ENCODE results near the gene ATG3.
A peak's percentile ranks its signal among the peaks of the same experiment; 100 is the strongest.

DNA sequence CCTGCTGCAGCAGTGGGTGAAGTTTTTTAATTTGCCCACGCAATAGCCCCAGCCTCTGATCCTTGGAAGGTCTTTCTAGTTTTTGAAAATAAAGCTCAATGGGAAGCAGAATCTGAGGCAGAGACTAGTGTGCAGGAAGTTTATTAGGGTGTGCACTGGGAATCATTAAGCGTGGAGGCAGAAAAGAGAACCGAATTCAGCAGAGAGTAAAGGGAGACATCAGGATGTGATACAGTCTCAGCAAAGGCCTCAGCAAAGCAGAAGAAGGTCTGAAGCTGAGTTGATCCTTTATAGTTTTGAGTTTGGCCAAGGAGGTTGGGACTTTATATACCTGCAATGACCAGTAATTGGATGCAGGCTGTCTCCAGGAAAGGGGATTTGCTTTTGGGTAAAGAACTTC lies 57.6 kb downstream of the ATG3 start:
- TF ChIP-seq POLR2A (IDR thresholded peaks at IDR 0.05) (no peak), POLR2AphosphoS5 (IDR thresholded peaks at IDR 0.05) (peak in 1 of 3 donors; percentile 32)
- TF ChIP-seq, protein P1, sequence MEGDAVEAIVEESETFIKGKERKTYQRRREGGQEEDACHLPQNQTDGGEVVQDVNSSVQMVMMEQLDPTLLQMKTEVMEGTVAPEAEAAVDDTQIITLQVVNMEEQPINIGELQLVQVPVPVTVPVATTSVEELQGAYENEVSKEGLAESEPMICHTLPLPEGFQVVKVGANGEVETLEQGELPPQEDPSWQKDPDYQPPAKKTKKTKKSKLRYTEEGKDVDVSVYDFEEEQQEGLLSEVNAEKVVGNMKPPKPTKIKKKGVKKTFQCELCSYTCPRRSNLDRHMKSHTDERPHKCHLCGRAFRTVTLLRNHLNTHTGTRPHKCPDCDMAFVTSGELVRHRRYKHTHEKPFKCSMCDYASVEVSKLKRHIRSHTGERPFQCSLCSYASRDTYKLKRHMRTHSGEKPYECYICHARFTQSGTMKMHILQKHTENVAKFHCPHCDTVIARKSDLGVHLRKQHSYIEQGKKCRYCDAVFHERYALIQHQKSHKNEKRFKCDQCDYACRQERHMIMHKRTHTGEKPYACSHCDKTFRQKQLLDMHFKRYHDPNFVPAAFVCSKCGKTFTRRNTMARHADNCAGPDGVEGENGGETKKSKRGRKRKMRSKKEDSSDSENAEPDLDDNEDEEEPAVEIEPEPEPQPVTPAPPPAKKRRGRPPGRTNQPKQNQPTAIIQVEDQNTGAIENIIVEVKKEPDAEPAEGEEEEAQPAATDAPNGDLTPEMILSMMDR (IDR thresholded peaks at IDR 0.05 in 8 of 11, conservative IDR thresholded peaks at IDR 0.05 in 3 of 11) = no peak
